CD4-positive, alpha-beta memory T cell (primary cell): ENCODE results near the gene TP53I11. TPM values are rescaled to one million over a fixed set of nuclear protein-coding genes. Genes with fewer than 3 reads are reported as not detected.

Source experiments
- CTCF ChIA-PET: fragments of 350-600 bp; sonication (Branson Sonifier 250); formaldehyde crosslinking; loops from one replicate; lab custom pipeline; 2021; ENCODE audit warnings: inconsistent platforms; ENCODE audit not compliant: partially characterized antibody; lab: Charles Lee
- POLR2A ChIA-PET: fragments of 350-600 bp; sonication (Branson Sonifier 250); formaldehyde crosslinking; loops from one replicate; lab custom pipeline; 2021; ENCODE audit not compliant: partially characterized antibody; lab: Charles Lee
- DNase-seq, 5 donors: peaks; one replicate each; pipeline versions ENCODE4 v3.0.0 to v3.0.0-alpha.2; 2020 to 2022; ENCODE audit warnings: mixed read lengths in 1 of 5
- H3K27ac ChIP-seq: one replicate; pipeline ENCODE4 v1.7.0; 2013; ENCODE audit warnings: low read depth, low read length
- H3K27me3 ChIP-seq: 2 replicates; pipeline ENCODE4 v1.7.0; 2013; ENCODE audit warnings: mild to moderate bottlenecking, low read length, moderate library complexity; ENCODE audit not compliant: insufficient read depth
- H3K36me3 ChIP-seq: 2 replicates; pipeline ENCODE4 v1.7.0; 2013; ENCODE audit warnings: mild to moderate bottlenecking, low read length, moderate library complexity; ENCODE audit not compliant: insufficient read depth
- H3K4me1 ChIP-seq: 2 replicates; pipeline ENCODE4 v1.7.0; 2013; ENCODE audit warnings: mild to moderate bottlenecking, low read length, moderate library complexity; ENCODE audit not compliant: insufficient read depth
- H3K4me3 ChIP-seq, 2 donors: one replicate each; pipeline ENCODE4 v1.7.0; 2013; ENCODE audit warnings: low read length in 2 of 2, mild to moderate bottlenecking in 1 of 2
- H3K9me3 ChIP-seq, 2 donors: one replicate each; pipeline ENCODE4 v1.7.0; 2013; ENCODE audit warnings: low read length in 2 of 2, control low read depth in 1 of 2; ENCODE audit not compliant: control insufficient read depth in 1 of 2
- H3K27ac Mint-ChIP-seq, 7 donors: one replicate each; pipeline ENCODE4 v1.8.0; 2020 to 2021; ENCODE audit warnings: mixed read lengths in 7 of 7, mild to moderate bottlenecking in 6 of 7, inconsistent platforms in 3 of 7, moderate library complexity in 3 of 7
- H3K27me3 Mint-ChIP-seq, 2 donors: one replicate each; pipeline ENCODE4 v1.8.0; 2020 to 2021; ENCODE audit warnings: mixed read lengths in 2 of 2
- H3K36me3 Mint-ChIP-seq, 2 donors: one replicate each; pipeline ENCODE4 v1.8.0; 2020 to 2021; ENCODE audit warnings: mixed read lengths in 2 of 2, inconsistent platforms in 1 of 2, mild to moderate bottlenecking in 1 of 2
- H3K4me1 Mint-ChIP-seq, 4 donors: one replicate each; pipeline ENCODE4 v1.8.0; 2020 to 2021; ENCODE audit warnings: mixed read lengths in 4 of 4, mild to moderate bottlenecking in 1 of 4
- H3K4me3 Mint-ChIP-seq, 8 donors: one replicate each; pipeline ENCODE4 v1.8.0; 2020 to 2021; ENCODE audit warnings: mixed read lengths in 8 of 8, mild to moderate bottlenecking in 7 of 8, moderate library complexity in 6 of 8, inconsistent platforms in 3 of 8
- H3K9me3 Mint-ChIP-seq, 8 donors: one replicate each; pipeline ENCODE4 v1.8.0; 2020 to 2021; ENCODE audit warnings: mixed read lengths in 8 of 8, mild to moderate bottlenecking in 5 of 8, inconsistent platforms in 3 of 8, moderate library complexity in 1 of 8
- intact Hi-C: fragments of 100-400 bp; cut with micrococcal nuclease; formaldehyde crosslinking; loops from one replicate; pipeline ENCODE4 v1.15.1; 2023
- polyA plus RNA-seq, 2 donors: library from polyadenylated mRNA; unstranded; fragments of 300-500 nt; fragmentation: Illumina TruSeq; gene quantifications; one replicate each; pipeline ENCODE4 v1.2.3, GENCODE V29; 2021
- total RNA-seq, 2 experiments: library from RNA; stranded (reverse); gene quantifications; one replicate each; pipeline ENCODE4 v1.2.3, GENCODE V29; 2021

The TP53I11 gene
- total and polyA plus RNA-seq, 4 experiments from 2014 or later: 1.1 to 7.0 (median 5.1) TPM

DNA sequence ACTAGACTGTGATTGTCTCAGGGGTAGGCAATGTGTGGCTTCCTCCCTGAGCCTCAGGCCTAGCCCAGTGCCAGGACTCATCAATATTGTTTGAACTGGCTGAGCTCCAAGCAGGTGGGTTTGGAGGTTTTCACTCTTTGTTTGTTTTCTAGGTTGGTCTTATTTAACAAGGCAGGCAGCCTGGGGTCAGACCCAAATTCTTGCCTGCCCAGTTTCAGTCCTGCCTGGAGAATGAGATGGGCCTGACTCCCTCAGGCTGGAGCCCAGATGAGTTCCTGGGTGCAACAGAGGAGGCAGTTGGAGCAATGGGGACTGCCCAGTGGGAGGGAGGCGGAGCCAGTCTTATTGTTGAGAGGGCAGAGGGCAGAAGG lies 28.3 kb upstream of the TP53I11 start:
- intact Hi-C loops: no loop called here
- no peaks in the 10 kb centered on the region for H3K36me3 ChIP-seq
- peaks cover 46% of the 10 kb centered on the region for H3K4me1 ChIP-seq
- H3K27ac ChIP-seq: no peak overlapping the region
- Mint-ChIP-seq H3K36me3 (no peaks in the 10 kb centered on the region), H3K9me3 (no peaks in the 10 kb centered on the region), H3K4me3 (peak overlapping the region in 2 of 8 donors; percentile 9 to 36), H3K4me1 (peaks cover 8 to 15% (median 9%) of the 10 kb centered on the region in 4 donors), H3K27me3 (no peaks in the 10 kb centered on the region), H3K27ac (peak overlapping the region in 4 of 7 donors; percentile 54 to 87 (median 75))
- H3K4me3 ChIP-seq: no peak overlapping the region
- ChIA-PET POLR2A (interaction anchor here (1.2 to 1.6 kb wide), 2 partner anchors 9 to 43 kb away, joined by 3 to 4 read pairs; no protein-coding TSS in a partner anchor), CTCF (interaction anchor here (1.0 to 1.7 kb wide), 5 partner anchors 20 to 126 kb away, joined by 3 to 6 read pairs (median 3); no protein-coding TSS in a partner anchor)
- H3K27me3 ChIP-seq: no peaks in the 10 kb centered on the region
- H3K9me3 ChIP-seq: no peaks in the 10 kb centered on the region
- no peak for DNase-seq

DNA sequence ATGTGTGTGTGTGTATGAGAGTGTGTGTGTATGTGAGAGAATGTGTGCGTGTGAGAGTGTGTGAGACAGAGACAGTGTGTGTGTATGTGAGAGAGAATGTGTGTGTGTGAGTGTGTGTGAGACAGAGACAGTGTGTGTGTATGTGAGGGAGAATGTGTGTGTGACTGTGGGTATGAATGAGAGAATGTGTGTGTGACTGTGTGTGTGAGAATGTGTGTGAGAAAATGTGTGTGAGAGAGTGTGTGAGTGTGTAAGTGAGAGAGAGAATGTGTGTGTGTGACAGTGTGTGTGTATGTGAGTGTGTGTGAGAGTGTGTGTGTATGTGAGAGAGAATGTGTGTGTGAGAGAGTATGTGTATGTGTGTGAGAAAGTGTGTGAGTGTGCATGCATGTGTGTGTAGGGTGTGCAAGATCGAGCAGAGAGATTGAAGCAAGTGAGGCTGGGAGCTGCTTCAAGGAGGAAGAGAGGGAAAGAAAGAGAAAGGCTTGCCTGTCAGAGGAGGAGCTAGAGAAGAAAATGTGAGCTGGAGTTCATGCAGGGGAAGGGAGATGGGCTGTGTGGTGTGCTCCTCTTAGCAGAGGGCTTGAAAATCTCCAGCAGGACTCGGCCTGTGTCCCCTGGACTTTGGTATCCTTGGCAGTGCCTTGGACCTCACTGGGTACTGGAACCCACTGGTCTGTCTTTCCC lies 27.7 kb upstream of the TP53I11 start:
- Mint-ChIP-seq H3K27ac (peak overlapping the region in 2 of 7 donors; percentile 54 to 84), H3K36me3 (no peaks in the 10 kb centered on the region), H3K4me1 (peaks cover 9 to 15% (median 12%) of the 10 kb centered on the region in 4 donors), H3K27me3 (no peaks in the 10 kb centered on the region), H3K4me3 (no peak overlapping the region), H3K9me3 (no peaks in the 10 kb centered on the region)
- intact Hi-C loops: no loop called here
- ChIA-PET CTCF (interaction anchor here (1.0 to 1.7 kb wide), 4 partner anchors 19 to 127 kb away, joined by 3 to 6 read pairs (median 3); no protein-coding TSS in a partner anchor), POLR2A (interaction anchor here (1.2 to 1.6 kb wide), 2 partner anchors 9 to 42 kb away, joined by 3 to 4 read pairs; no protein-coding TSS in a partner anchor)
- Histone ChIP-seq H3K27ac (no peak overlapping the region), H3K9me3 (no peaks in the 10 kb centered on the region), H3K27me3 (no peaks in the 10 kb centered on the region), H3K4me1 (peaks cover 46% of the 10 kb centered on the region), H3K36me3 (no peaks in the 10 kb centered on the region), H3K4me3 (no peak overlapping the region)
- DNase-seq: no peak

DNA sequence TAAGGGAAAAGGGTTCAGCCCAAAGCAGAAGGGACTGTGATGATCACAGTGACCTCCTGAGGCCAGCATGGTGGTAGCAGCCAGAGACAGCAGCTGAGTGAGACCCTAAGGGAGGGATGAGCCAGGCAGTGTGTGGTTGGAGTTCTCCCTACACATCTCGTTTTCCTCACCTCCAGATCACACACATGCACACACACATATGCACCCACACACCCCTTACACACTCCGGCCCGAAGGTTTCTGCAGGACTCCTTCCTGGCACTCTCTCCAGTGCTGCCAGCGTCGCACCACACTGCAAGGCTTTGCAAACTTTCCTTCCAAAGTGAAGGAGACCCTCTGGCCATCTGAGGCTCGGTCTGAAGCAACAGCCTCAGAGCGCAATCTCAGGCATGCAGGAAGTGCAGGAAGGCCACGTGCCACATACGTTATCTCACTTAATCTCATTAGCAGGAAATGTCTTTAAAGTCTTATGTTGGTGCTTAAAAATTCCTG lies 26.9 kb upstream of the TP53I11 start:
- CTCF ChIA-PET: interaction anchor here (1.7 to 2.2 kb wide), 2 partner anchors 41 to 126 kb away, joined by 6 to 14 read pairs; no protein-coding TSS in a partner anchor
- Mint-ChIP-seq H3K9me3 (no peaks in the 10 kb centered on the region), H3K4me3 (peak overlapping the region in 1 of 8 donors; percentile 37), H3K4me1 (peaks cover 9 to 17% (median 13%) of the 10 kb centered on the region in 4 donors), H3K36me3 (no peaks in the 10 kb centered on the region), H3K27me3 (no peaks in the 10 kb centered on the region), H3K27ac (no peak overlapping the region)
- no peaks in the 10 kb centered on the region for H3K36me3 ChIP-seq
- H3K9me3 ChIP-seq: no peaks in the 10 kb centered on the region
- H3K27me3 ChIP-seq: no peaks in the 10 kb centered on the region
- H3K4me3 ChIP-seq: peak overlapping the region in 1 of 2 donors; percentile 7
- POLR2A ChIA-PET: interaction anchor here (1.6 kb wide), 1 partner anchor 41 kb away, joined by 3 read pairs; no protein-coding TSS in a partner anchor
- intact Hi-C loops: no loop called here
- DNase-seq: peak in 4 of 5 donors; percentile 16 to 31 (median 22)
- no peak overlapping the region for H3K27ac ChIP-seq
- H3K4me1 ChIP-seq: peaks cover 46% of the 10 kb centered on the region

DNA sequence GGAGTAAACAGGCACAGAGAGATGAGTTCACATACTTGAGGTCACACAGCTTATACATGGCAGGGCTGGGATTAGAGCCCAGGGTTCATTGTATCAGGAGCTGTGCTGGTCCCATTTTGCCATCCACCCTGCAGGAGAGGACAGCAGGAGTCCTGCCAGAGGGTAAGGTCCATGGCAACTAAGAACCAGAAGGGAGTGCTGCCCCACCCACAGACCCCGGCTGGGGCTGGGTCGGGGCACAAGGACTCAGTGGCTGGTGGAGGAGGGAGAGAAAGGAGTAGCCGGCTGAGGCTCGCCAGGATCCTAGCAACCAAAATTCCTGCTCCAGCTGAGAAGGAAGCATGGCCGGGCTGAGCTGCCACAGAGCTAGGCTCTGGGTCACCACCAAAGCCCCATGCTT lies 25.9 kb upstream of the TP53I11 start:
- Histone ChIP-seq H3K27ac (no peak overlapping the region), H3K27me3 (no peaks in the 10 kb centered on the region), H3K4me3 (no peak overlapping the region), H3K9me3 (no peaks in the 10 kb centered on the region), H3K36me3 (no peaks in the 10 kb centered on the region), H3K4me1 (peaks cover 46% of the 10 kb centered on the region)
- intact Hi-C loops: no loop called here
- Mint-ChIP-seq H3K27me3 (no peaks in the 10 kb centered on the region), H3K9me3 (no peaks in the 10 kb centered on the region), H3K4me3 (peak overlapping the region in 4 of 8 donors; percentile 4 to 55 (median 30)), H3K36me3 (no peaks in the 10 kb centered on the region), H3K27ac (peak overlapping the region in 1 of 7 donors; percentile 7), H3K4me1 (peaks cover 9 to 17% (median 10%) of the 10 kb centered on the region in 4 donors)
- ChIA-PET CTCF (interaction anchor here (1.8 to 2.2 kb wide), 2 partner anchors 40 to 127 kb away, joined by 8 to 14 read pairs; no protein-coding TSS in a partner anchor), POLR2A (no interaction called here)
- no peak for DNase-seq

DNA sequence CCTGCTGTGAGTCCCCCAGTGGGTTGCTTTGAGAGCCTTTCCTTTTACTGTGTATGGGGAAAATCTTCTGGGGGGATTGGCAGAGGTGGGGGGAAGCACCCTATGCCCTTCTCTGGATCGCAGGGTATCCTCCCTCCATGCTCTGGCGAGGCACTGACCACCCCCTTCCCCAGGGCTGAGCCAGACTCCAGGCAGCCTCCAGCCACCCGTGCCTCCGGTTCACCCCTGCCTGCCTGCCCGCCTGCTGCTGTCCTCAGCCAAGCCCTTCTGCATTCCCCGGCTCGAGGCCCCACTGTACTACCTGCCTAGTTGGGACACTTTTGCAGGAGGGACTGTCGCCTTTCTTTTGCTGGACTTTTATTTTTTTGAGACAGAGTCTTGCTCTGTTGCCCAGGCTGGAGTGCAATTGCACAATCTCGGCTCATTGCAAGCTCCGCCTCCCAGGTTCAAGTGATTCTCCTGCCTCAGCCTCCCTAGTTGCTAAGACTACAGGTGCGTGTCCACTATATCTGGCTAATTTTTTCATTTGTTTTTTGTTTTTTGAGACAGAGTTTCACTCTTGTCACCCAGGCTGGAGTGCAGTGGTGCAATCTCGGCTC lies 23.8 kb upstream of the TP53I11 start:
- intact Hi-C loops: no loop called here
- no peaks in the 10 kb centered on the region for H3K36me3 ChIP-seq
- H3K4me1 ChIP-seq: peaks cover 26% of the 10 kb centered on the region
- DNase-seq: no peak
- Mint-ChIP-seq H3K36me3 (no peaks in the 10 kb centered on the region), H3K27me3 (no peaks in the 10 kb centered on the region), H3K4me1 (peaks cover 6 to 11% (median 7%) of the 10 kb centered on the region in 4 donors), H3K9me3 (no peaks in the 10 kb centered on the region), H3K27ac (peak overlapping the region in 2 of 7 donors; percentile 76 to 86), H3K4me3 (no peak overlapping the region)
- ChIA-PET POLR2A (interaction anchor here (0.5 kb wide), 1 partner anchor 136 kb away, joined by 3 read pairs; no protein-coding TSS in a partner anchor), CTCF (no interaction called here)
- H3K9me3 ChIP-seq: no peaks in the 10 kb centered on the region
- H3K27me3 ChIP-seq: no peaks in the 10 kb centered on the region
- no peak overlapping the region for H3K27ac ChIP-seq
- no peak overlapping the region for H3K4me3 ChIP-seq

DNA sequence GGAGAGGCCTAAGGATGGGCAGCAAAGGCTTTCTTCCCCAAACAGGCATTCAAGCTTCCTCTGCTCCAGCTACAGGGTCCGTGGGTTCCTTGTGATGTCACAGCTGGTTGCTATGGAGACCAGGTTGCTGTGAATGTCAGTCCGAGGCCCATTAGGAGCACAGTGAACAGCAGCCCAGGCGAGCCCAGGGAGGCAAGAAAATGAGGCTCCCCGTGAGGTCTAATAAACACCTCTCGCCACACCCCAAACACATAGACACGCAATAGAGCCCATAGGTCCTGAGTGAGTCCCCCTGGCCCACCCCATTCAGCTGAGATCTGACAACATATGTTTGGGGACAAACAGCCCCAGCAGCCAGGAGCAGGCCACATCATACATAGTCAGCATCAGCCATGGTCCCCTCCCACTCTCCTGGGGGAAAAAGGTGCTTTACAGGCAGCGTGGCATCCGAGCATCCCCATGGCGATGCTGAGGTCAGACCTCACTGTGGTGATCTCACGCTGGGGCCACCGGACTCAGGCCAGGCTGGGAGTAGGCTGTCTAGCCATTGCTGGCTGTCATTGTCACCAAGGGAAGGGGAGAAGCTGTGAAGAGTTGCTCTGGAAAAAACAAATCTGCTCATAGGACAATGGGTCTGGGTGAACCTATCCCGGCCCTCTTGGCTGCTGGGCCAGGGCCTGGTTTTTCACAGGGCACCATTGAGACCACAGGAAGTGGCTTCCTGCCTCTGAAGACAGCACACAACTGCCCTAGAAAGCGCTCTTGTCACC lies 23.1 kb upstream of the TP53I11 start:
- Mint-ChIP-seq H3K4me3 (no peak overlapping the region), H3K9me3 (no peaks in the 10 kb centered on the region), H3K36me3 (no peaks in the 10 kb centered on the region), H3K4me1 (peaks cover under 1 to 11% (median 7%) of the 10 kb centered on the region in 4 donors), H3K27me3 (no peaks in the 10 kb centered on the region), H3K27ac (no peak overlapping the region)
- intact Hi-C loops: no loop called here
- H3K27me3 ChIP-seq: no peaks in the 10 kb centered on the region
- no peak overlapping the region for H3K27ac ChIP-seq
- H3K36me3 ChIP-seq: no peaks in the 10 kb centered on the region
- POLR2A ChIA-PET: no interaction called here
- no peak for DNase-seq
- H3K4me3 ChIP-seq: no peak overlapping the region
- peaks cover 19% of the 10 kb centered on the region for H3K4me1 ChIP-seq
- CTCF ChIA-PET: interaction anchor here (0.8 kb wide), 1 partner anchor 42 kb away, joined by 3 read pairs; no protein-coding TSS in a partner anchor
- H3K9me3 ChIP-seq: no peaks in the 10 kb centered on the region
